ENCODE measurements around the gene POMP. TPM values are rescaled to one million over a fixed set of nuclear protein-coding genes. Genes with fewer than 3 reads are reported as not detected.
A peak's percentile ranks its signal among the peaks of the same experiment; 100 is the strongest.

The POMP gene
- total and polyA plus RNA-seq, 12 donors: 40.1 to 187 (median 65.3) TPM

GRCh38 chr13:28705461-28706083 lies 46.6 kb downstream of the POMP start:
- Histone ChIP-seq H3K4me1 (replicated peaks in 1 of 2) (peaks cover 0 to 5% of the 10 kb centered on the region in 2 donors), H3K27ac (peak overlapping the region in 1 of 5 donors; percentile 20), H3K27me3 (no peaks in the 10 kb centered on the region), H3K9me3 (replicated peaks in 1 of 3) (no peaks in the 10 kb centered on the region), H3K4me3 (no peak overlapping the region), H3K36me3 (replicated peaks in 1 of 2) (peaks cover 0 to 17% of the 10 kb centered on the region in 2 donors)
- TF ChIP-seq CTCF (IDR thresholded peaks at IDR 0.05) (no peak), POLR2A (IDR thresholded peaks at IDR 0.05) (no peak)
- intact Hi-C loops (cut with DNase I): no loop called here
- no peak for DNase-seq
- WGBS, 4 donors: 76 to 81% (median 78%) methylated on average over 5 of the region's 5 CpGs

DNA sequence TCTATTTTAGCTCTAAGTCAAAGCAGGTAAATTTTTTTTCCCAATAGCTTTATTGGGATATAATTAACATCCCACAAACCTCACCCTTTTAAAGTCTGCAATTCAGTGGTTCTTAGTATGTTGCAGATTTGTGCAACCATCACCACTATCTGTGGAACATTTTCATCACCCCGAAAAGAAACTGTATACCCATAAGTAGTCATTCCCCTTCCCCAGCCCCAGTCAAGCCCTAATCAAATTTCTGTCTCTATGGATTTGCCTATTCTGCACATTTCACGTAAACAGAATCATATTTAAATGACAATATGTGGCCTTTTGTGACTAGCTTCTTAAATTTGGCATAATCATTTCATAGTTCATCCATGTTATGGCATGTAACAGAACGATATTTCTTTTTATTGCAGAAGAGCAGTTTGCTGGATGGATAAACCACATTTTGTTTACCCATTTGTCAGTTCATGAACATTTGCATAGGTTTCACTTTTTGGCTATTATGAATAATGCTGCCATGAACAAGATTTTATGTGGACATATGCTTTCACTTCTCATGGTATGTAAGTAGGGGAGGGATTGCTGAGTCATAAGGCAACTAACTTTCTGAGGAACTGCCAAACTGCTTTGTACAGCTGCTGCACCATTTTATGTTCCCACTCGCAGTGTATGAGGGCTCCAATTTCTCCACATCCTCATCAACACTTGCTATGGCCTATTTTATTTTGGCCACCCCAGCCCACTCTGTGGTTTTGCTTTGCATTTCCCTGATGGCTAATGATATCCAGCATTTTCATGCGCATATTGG lies 48.9 kb downstream of the POMP start:
- H3K27ac ChIP-seq: peak overlapping the region in 1 of 5 donors; percentile 38
- intact Hi-C loops (cut with DNase I): no loop called here
- H3K36me3 ChIP-seq (replicated peaks in 1 of 2): no peaks in the 10 kb centered on the region
- no peak for DNase-seq
- TF ChIP-seq POLR2A (IDR thresholded peaks at IDR 0.05) (no peak), CTCF (IDR thresholded peaks at IDR 0.05) (no peak)
- WGBS, 4 donors: 80 to 83% (median 82%) methylated on average over 5 of the region's 5 CpGs
- H3K4me1 ChIP-seq (replicated peaks in 1 of 2): peaks cover 0 to 5% of the 10 kb centered on the region in 2 donors
- H3K4me3 ChIP-seq: no peak overlapping the region
- H3K9me3 ChIP-seq (replicated peaks in 1 of 3): no peaks in the 10 kb centered on the region
- no peaks in the 10 kb centered on the region for H3K27me3 ChIP-seq

- no peak overlapping the region for H3K27ac ChIP-seq
- no peak for DNase-seq
- no peaks in the 10 kb centered on the region for H3K9me3 ChIP-seq (replicated peaks in 1 of 3)
- TF ChIP-seq CTCF (IDR thresholded peaks at IDR 0.05) (no peak), POLR2A (IDR thresholded peaks at IDR 0.05) (no peak)
- no peaks in the 10 kb centered on the region for H3K36me3 ChIP-seq (replicated peaks in 1 of 2)
- WGBS, 4 donors: 90 to 95% (median 90%) methylated on average over 3 to 4 of the region's 4 CpGs
- H3K4me1 ChIP-seq (replicated peaks in 1 of 2): no peaks in the 10 kb centered on the region
- H3K27me3 ChIP-seq: no peaks in the 10 kb centered on the region
- intact Hi-C loops (cut with DNase I): loop anchor here in 1 of 2 donors (10.0 kb wide), 1 partner anchor 85 kb away; no protein-coding TSS in a partner anchor
- H3K4me3 ChIP-seq: no peak overlapping the region
Measured at GRCh38 chr13:28710161-28710560, 51.2 kb downstream of the POMP start.

DNA sequence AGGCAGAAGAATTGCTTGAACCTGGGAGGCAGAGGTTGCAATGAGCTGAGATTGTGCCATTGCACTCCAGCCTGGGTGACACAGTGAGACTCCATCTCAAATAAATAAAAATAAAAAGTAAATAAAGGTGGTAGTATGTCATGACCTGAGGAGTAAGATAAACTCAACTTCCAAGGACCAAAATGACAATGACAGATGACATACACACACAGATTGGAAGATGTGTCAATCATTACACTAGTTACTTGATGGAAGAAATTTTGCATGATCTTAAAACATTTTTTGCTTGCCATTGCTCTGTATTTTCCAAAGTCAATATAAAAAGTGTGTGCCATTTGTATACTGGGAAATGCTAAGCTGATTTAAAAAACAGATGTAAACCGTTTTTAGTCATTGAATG lies 55.7 kb downstream of the POMP start:
- Histone ChIP-seq H3K9me3 (replicated peaks in 1 of 3) (no peaks in the 10 kb centered on the region), H3K27ac (no peak overlapping the region), H3K27me3 (no peaks in the 10 kb centered on the region), H3K36me3 (replicated peaks in 1 of 2) (no peaks in the 10 kb centered on the region), H3K4me3 (no peak overlapping the region), H3K4me1 (replicated peaks in 1 of 2) (peaks cover 7 to 27% of the 10 kb centered on the region in 2 donors)
- 89 to 97% (median 96%) methylated on average over 1 of the region's 1 CpG for WGBS, 4 donors
- intact Hi-C loops (cut with DNase I): loop anchor here in 1 of 2 donors (10.0 kb wide), 1 partner anchor 80 kb away; no protein-coding TSS in a partner anchor
- DNase-seq: no peak
- TF ChIP-seq POLR2A (IDR thresholded peaks at IDR 0.05): no peak
- TF ChIP-seq CTCF (IDR thresholded peaks at IDR 0.05): no peak

Data from adrenal gland (tissue), 12 donors.